ENCODE measurements around the gene MTG1.

MTG1 gene

GRCh38 chr10:133394064-133394663, at the start of gene MTG1:
Gene MTG1, plus strand, starts transcription at chr10:133394157. Its CDS starts 64 bp downstream, at chr10:133394221.
- no peaks in the 10 kb centered on the region for H3K27me3 ChIP-seq (ENCODE audit: insufficient read depth, low read length)
- peaks cover 44% of the 10 kb centered on the region for H3K4me1 ChIP-seq (ENCODE audit: insufficient read depth, low read length, severe bottlenecking)
- no peaks in the 10 kb centered on the region for H3K9me2 ChIP-seq (ENCODE audit: low read depth, low read length)
- peaks cover 27% of the 10 kb centered on the region for H3K36me3 ChIP-seq (ENCODE audit: insufficient read depth, low read length)
- peak within 1 kb of the TSS; percentile 100 for H3K9ac ChIP-seq (ENCODE audit: low read length)
- no peaks in the 10 kb centered on the region for H3K9me3 ChIP-seq (ENCODE audit: low read length)
- H3K79me2 ChIP-seq (ENCODE audit: insufficient read depth, low read length), result peaks cover 12% of the 10 kb centered on the region
- no peaks in the 10 kb centered on the region for H4K20me1 ChIP-seq (ENCODE audit: insufficient read depth, low read length)
- no peak within 1 kb of the TSS for H2AFZ ChIP-seq (ENCODE audit: low read length)
- H3F3A ChIP-seq (ENCODE audit: insufficient read depth, low read length), result no peaks in the 10 kb centered on the region
- peak within 1 kb of the TSS; percentile 99 for H3K4me3 ChIP-seq (ENCODE audit: low read depth, low read length, poor library complexity, severe bottlenecking)
- H3K4me2 ChIP-seq (ENCODE audit: low read length), result peak within 1 kb of the TSS; percentile 100
- peak within 1 kb of the TSS; percentile 50 for H3K27ac ChIP-seq (ENCODE audit: low read depth, low read length, poor library complexity, severe bottlenecking)
- TF ChIP-seq EZH2 (IDR thresholded peaks at IDR 0.05; ENCODE audit: borderline replicate concordance, low read length) (no peak), CTCF (IDR thresholded peaks at IDR 0.05; ENCODE audit: low read length) (no peak)

GRCh38 chr10:133344236-133344635, 49.7 kb upstream of the MTG1 start:
- no peaks in the 10 kb centered on the region for H3F3A ChIP-seq (ENCODE audit: insufficient read depth, low read length)
- no peaks in the 10 kb centered on the region for H4K20me1 ChIP-seq (ENCODE audit: insufficient read depth, low read length)
- H3K4me1 ChIP-seq (ENCODE audit: insufficient read depth, low read length, severe bottlenecking), result no peaks in the 10 kb centered on the region
- no peaks in the 10 kb centered on the region for H3K36me3 ChIP-seq (ENCODE audit: insufficient read depth, low read length)
- H3K79me2 ChIP-seq (ENCODE audit: insufficient read depth, low read length), result no peaks in the 10 kb centered on the region
- no peaks in the 10 kb centered on the region for H3K9me2 ChIP-seq (ENCODE audit: low read depth, low read length)
- no peaks in the 10 kb centered on the region for H3K9me3 ChIP-seq (ENCODE audit: low read length)
- H3K27ac ChIP-seq (ENCODE audit: low read depth, low read length, poor library complexity, severe bottlenecking), result no peak overlapping the region
- no peak overlapping the region for H3K4me3 ChIP-seq (ENCODE audit: low read depth, low read length, poor library complexity, severe bottlenecking)
- no peak overlapping the region for H3K9ac ChIP-seq (ENCODE audit: low read length)
- H2AFZ ChIP-seq (ENCODE audit: low read length), result no peak overlapping the region
- no peak overlapping the region for H3K4me2 ChIP-seq (ENCODE audit: low read length)
- H3K27me3 ChIP-seq (ENCODE audit: insufficient read depth, low read length), result peaks cover 4% of the 10 kb centered on the region; the same call in 1 of the 2 replicates
- TF ChIP-seq CTCF (IDR thresholded peaks at IDR 0.05; ENCODE audit: low read length) (no peak), EZH2 (IDR thresholded peaks at IDR 0.05; ENCODE audit: borderline replicate concordance, low read length) (no peak)

- no peak overlapping the region for H3K27ac ChIP-seq (ENCODE audit: low read depth, low read length, poor library complexity, severe bottlenecking)
- H3K4me3 ChIP-seq (ENCODE audit: low read depth, low read length, poor library complexity, severe bottlenecking), result no peak overlapping the region
- no peaks in the 10 kb centered on the region for H3K36me3 ChIP-seq (ENCODE audit: insufficient read depth, low read length)
- H3K9ac ChIP-seq (ENCODE audit: low read length), result no peak overlapping the region
- H2AFZ ChIP-seq (ENCODE audit: low read length), result no peak overlapping the region
- H3K27me3 ChIP-seq (ENCODE audit: insufficient read depth, low read length), result peaks cover 8% of the 10 kb centered on the region; the same call in 1 of the 2 replicates
- no peaks in the 10 kb centered on the region for H3K79me2 ChIP-seq (ENCODE audit: insufficient read depth, low read length)
- H3K9me3 ChIP-seq (ENCODE audit: low read length), result no peaks in the 10 kb centered on the region
- no peaks in the 10 kb centered on the region for H3K9me2 ChIP-seq (ENCODE audit: low read depth, low read length)
- no peak overlapping the region for H3K4me2 ChIP-seq (ENCODE audit: low read length)
- no peak for TF ChIP-seq EZH2 (IDR thresholded peaks at IDR 0.05; ENCODE audit: borderline replicate concordance, low read length)
- no peak for TF ChIP-seq CTCF (IDR thresholded peaks at IDR 0.05; ENCODE audit: low read length)
- no peaks in the 10 kb centered on the region for H3K4me1 ChIP-seq (ENCODE audit: insufficient read depth, low read length, severe bottlenecking)
- no peaks in the 10 kb centered on the region for H4K20me1 ChIP-seq (ENCODE audit: insufficient read depth, low read length)
- no peaks in the 10 kb centered on the region for H3F3A ChIP-seq (ENCODE audit: insufficient read depth, low read length)
These were observed 47.5 kb upstream of the MTG1 start for GRCh38 chr10:133346413-133346812.
